Breast epithelium (tissue), 4 donors: Measurements from ENCODE around the gene UBE2Q2. TPM values are rescaled to one million over a fixed set of nuclear protein-coding genes. Genes with fewer than 3 reads are reported as not detected.

ENCODE experiments used
- DNase-seq, 2 donors: peaks; one replicate each; pipeline ENCODE4 v3.0.0-alpha.2; 2019; ENCODE audit warnings: low spot score in 2 of 2
- H3K27ac ChIP-seq, 2 donors: fragments of 200-600 bp; sonication (generic) in 1 of 2; one replicate each; pipeline ENCODE4 v1.5.1; 2016 to 2019; ENCODE audit warnings: mild to moderate bottlenecking in 1 of 2
- H3K27me3 ChIP-seq, 2 donors: fragments of 200-600 bp; sonication (generic) in 1 of 2; one replicate each; pipeline versions ENCODE4 v1.5.1 to v1.6.0; 2017 to 2019; ENCODE audit warnings: control low read depth in 1 of 2, mild to moderate bottlenecking in 1 of 2
- H3K36me3 ChIP-seq: fragments of 200-600 bp; one replicate; pipeline ENCODE4 v1.5.1; 2019
- H3K4me1 ChIP-seq, 2 donors: fragments of 200-600 bp; sonication (generic); one replicate each; pipeline ENCODE4 v1.5.1; 2016 to 2019; ENCODE audit warnings: control low read depth in 1 of 2
- H3K4me3 ChIP-seq, 3 donors: fragments of 200-600 bp; sonication (generic); 1 replicate in 2 of 3; 2 replicates in 1 of 3; pipeline ENCODE4 v1.5.1; 2016 to 2019; ENCODE audit warnings: mild to moderate bottlenecking in 3 of 3, moderate library complexity in 2 of 3
- H3K9me3 ChIP-seq, 2 donors: fragments of 200-600 bp; sonication (generic) in 1 of 2; one replicate each; pipeline ENCODE4 v1.5.1; 2016 to 2019; ENCODE audit warnings: control low read depth in 1 of 2
- POLR2A ChIP-seq: fragments of 450-650 bp; IDR thresholded peaks from one replicate; pipeline ENCODE4 v1.6.1; 2016; ENCODE audit warnings: antibody characterized with exemption, mild to moderate bottlenecking, moderate library complexity
- POLR2AphosphoS5 ChIP-seq, 3 donors: sonication (generic); formaldehyde crosslinking; IDR thresholded peaks; one replicate each; pipeline ENCODE4 v1.6.1; 2017; ENCODE audit warnings: antibody characterized with exemption in 3 of 3
- intact Hi-C: fragments of 100-400 bp; cut with DNase I; formaldehyde crosslinking; loops from one replicate; pipeline ENCODE4 v1.15.1; 2023; ENCODE audit warnings: low total_unique reads
- total RNA-seq, 3 donors: library from RNA; depleted of rRNA; stranded (reverse); fragments of >200 nt; gene quantifications; one replicate each; pipeline ENCODE4 v1.1.0, GENCODE V29; 2016
- TF ChIP-seq, protein P1 (sequence below), 3 donors: fragments of 450-650 bp; IDR thresholded peaks; one replicate each; pipeline ENCODE4 v1.5.1; 2016 to 2017; ENCODE audit warnings: antibody characterized with exemption in 3 of 3, mild to moderate bottlenecking in 3 of 3, moderate library complexity in 3 of 3

Gene UBE2Q2
- total RNA-seq, 3 donors from 2014 or later: 45.9 to 56.5 (median 48.8) TPM

- H3K4me1 ChIP-seq: no peaks in the 10 kb centered on the region
- no peak overlapping the region for H3K27ac ChIP-seq
- intact Hi-C loops: no loop called here
- no peaks in the 10 kb centered on the region for H3K27me3 ChIP-seq
- TF ChIP-seq, protein P1, sequence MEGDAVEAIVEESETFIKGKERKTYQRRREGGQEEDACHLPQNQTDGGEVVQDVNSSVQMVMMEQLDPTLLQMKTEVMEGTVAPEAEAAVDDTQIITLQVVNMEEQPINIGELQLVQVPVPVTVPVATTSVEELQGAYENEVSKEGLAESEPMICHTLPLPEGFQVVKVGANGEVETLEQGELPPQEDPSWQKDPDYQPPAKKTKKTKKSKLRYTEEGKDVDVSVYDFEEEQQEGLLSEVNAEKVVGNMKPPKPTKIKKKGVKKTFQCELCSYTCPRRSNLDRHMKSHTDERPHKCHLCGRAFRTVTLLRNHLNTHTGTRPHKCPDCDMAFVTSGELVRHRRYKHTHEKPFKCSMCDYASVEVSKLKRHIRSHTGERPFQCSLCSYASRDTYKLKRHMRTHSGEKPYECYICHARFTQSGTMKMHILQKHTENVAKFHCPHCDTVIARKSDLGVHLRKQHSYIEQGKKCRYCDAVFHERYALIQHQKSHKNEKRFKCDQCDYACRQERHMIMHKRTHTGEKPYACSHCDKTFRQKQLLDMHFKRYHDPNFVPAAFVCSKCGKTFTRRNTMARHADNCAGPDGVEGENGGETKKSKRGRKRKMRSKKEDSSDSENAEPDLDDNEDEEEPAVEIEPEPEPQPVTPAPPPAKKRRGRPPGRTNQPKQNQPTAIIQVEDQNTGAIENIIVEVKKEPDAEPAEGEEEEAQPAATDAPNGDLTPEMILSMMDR (IDR thresholded peaks at IDR 0.05): no peak
- TF ChIP-seq POLR2AphosphoS5 (IDR thresholded peaks at IDR 0.05) (no peak), POLR2A (no peak)
- no peaks in the 10 kb centered on the region for H3K9me3 ChIP-seq
- H3K36me3 ChIP-seq: no peaks in the 10 kb centered on the region
- no peak overlapping the region for H3K4me3 ChIP-seq
- DNase-seq: no peak
These were observed 82.2 kb downstream of the UBE2Q2 start for GRCh38 chr15:75925440-75925839.

DNA sequence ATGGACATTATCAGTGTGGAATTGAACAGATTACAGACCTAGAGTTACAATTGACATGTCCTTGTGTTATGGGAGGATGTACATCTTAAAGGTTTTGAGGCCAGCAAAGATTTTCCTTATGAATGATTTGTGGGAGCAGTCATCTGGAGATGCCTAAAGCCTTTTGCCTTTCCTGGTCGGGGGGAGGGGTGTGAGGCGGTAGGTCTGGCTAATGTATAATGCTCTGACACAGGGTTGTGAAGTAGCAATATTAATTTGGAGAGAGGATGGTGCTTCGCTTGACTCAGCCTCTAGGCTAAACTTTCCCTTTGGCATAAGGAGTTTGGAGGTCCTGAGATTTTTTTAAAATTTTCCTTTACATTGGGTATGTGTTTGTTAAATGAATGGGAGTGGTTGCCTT, 83.7 kb downstream of the UBE2Q2 start:
- H3K36me3 ChIP-seq: no peaks in the 10 kb centered on the region
- DNase-seq: no peak
- no peak overlapping the region for H3K27ac ChIP-seq
- H3K27me3 ChIP-seq: no peaks in the 10 kb centered on the region
- intact Hi-C loops: no loop called here
- H3K9me3 ChIP-seq: no peaks in the 10 kb centered on the region
- TF ChIP-seq, protein P1 (IDR thresholded peaks at IDR 0.05): no peak
- no peak for TF ChIP-seq POLR2A
- TF ChIP-seq POLR2AphosphoS5 (IDR thresholded peaks at IDR 0.05): no peak
- H3K4me3 ChIP-seq: no peak overlapping the region
- H3K4me1 ChIP-seq: no peaks in the 10 kb centered on the region

- no peak overlapping the region for H3K4me3 ChIP-seq
- intact Hi-C loops: no loop called here
- no peaks in the 10 kb centered on the region for H3K9me3 ChIP-seq
- no peaks in the 10 kb centered on the region for H3K4me1 ChIP-seq
- TF ChIP-seq POLR2AphosphoS5 (IDR thresholded peaks at IDR 0.05) (no peak), POLR2A (no peak)
- TF ChIP-seq, protein P1 (IDR thresholded peaks at IDR 0.05): no peak
- H3K27me3 ChIP-seq: no peaks in the 10 kb centered on the region
- no peak overlapping the region for H3K27ac ChIP-seq
- no peak for DNase-seq
- H3K36me3 ChIP-seq: peaks cover 4% of the 10 kb centered on the region
These were observed 84.4 kb downstream of the UBE2Q2 start for GRCh38 chr15:75927601-75928000.

DNA sequence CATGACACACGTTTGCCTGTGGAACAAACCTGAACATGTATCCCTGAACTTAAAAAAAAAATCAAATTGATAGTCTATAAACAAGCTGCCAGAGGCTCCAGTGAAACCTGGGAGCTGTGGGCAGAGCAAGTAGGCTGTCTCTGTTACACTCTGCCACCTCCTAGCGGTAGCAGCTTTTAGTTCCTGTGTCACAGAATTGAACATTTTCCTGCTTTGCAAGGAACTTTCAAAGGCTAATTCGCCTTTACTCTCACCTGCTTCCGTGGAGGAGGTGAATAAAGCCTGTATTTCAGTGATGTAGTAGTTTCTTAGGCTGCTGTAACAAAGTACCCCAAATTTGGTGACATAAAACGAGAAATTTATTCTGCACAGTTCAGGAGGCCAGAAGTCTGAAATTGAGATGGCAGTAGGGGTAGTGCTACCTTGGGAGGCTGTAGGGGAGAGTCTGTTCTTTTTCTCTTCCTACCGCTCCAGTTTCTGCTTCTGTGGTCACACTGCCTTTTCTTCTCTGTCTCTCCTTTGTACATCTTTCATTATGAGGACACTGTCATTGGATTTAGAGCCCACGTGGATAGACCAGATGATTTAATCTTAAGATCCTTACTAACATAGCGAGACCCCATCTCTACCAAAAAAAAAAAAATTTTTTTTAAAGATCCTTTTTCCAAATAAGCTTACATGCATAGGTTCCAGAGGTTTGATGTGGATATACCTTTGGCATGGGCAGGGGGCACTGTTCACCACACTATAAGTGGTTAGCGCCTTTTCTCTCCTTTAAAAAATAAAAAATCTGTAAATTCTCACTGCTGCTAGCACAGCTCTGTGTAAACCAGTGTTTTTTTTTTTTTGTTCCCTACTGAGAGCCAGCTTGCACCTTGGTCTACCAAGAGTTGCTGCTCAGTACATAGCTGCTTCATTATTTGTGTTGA, 85.7 kb downstream of the UBE2Q2 start:
- Histone ChIP-seq H3K4me3 (no peak overlapping the region), H3K36me3 (peaks cover 6% of the 10 kb centered on the region), H3K27ac (no peak overlapping the region), H3K9me3 (no peaks in the 10 kb centered on the region), H3K4me1 (no peaks in the 10 kb centered on the region), H3K27me3 (no peaks in the 10 kb centered on the region)
- TF ChIP-seq POLR2AphosphoS5 (IDR thresholded peaks at IDR 0.05): no peak
- no peak for TF ChIP-seq POLR2A
- TF ChIP-seq, protein P1 (IDR thresholded peaks at IDR 0.05): no peak
- intact Hi-C loops: no loop called here
- DNase-seq: no peak

- H3K27me3 ChIP-seq: no peaks in the 10 kb centered on the region
- peaks cover 11% of the 10 kb centered on the region for H3K36me3 ChIP-seq
- intact Hi-C loops: no loop called here
- no peak for DNase-seq
- no peak overlapping the region for H3K4me3 ChIP-seq
- no peaks in the 10 kb centered on the region for H3K9me3 ChIP-seq
- H3K4me1 ChIP-seq: no peaks in the 10 kb centered on the region
- H3K27ac ChIP-seq: no peak overlapping the region
- TF ChIP-seq POLR2AphosphoS5 (IDR thresholded peaks at IDR 0.05) (no peak), POLR2A (no peak)
- TF ChIP-seq, protein P1 (IDR thresholded peaks at IDR 0.05): no peak
These were observed 86.7 kb downstream of the UBE2Q2 start for GRCh38 chr15:75929799-75930565.
